ENCODE results near the gene PHLDB2. TPM values are rescaled to one million over a fixed set of nuclear protein-coding genes. Genes with fewer than 3 reads are reported as not detected.

Gene PHLDB2
- total and polyA plus RNA-seq, 2 of the 13 experiments (the other 11 are each of a cell fraction or from before 2014, with no cell fraction given): 8.4 to 23.6 TPM

GRCh38 chr3:111955876-111956275 lies 96.8 kb downstream of the PHLDB2 start:
- H3K4me1 ChIP-seq (ENCODE audit: insufficient read depth, low read length): no peaks in the 10 kb centered on the region
- H3K27ac ChIP-seq (ENCODE audit: extremely low read length, insufficient read depth, low read length): no peak overlapping the region
- TF ChIP-seq YY1 (IDR thresholded peaks at IDR 0.05; ENCODE audit: insufficient read depth, insufficient replicate concordance, low read depth, low read length) (no peak), MBD4 (IDR thresholded peaks at IDR 0.05; ENCODE audit: borderline replicate concordance, low read length) (no peak), DPF2 (CRISPR knock-in tag; IDR thresholded peaks at IDR 0.05; ENCODE audit: borderline replicate concordance, low read depth) (no peak), ZNF24 (IDR thresholded peaks at IDR 0.05) (no peak), ZNF468 (CRISPR knock-in tag; IDR thresholded peaks at IDR 0.05) (no peak), ZMYM2 (CRISPR knock-in tag; IDR thresholded peaks at IDR 0.05) (no peak), PRDM4 (CRISPR knock-in tag; IDR thresholded peaks at IDR 0.05; ENCODE audit: borderline replicate concordance) (no peak), ZNF263 (CRISPR knock-in tag; IDR thresholded peaks at IDR 0.05) (no peak), PHF21A (CRISPR knock-in tag; IDR thresholded peaks at IDR 0.05) (no peak), CBX1 (IDR thresholded peaks at IDR 0.05; ENCODE audit: low read depth) (no peak), ZNF570 (CRISPR knock-in tag; IDR thresholded peaks at IDR 0.05; ENCODE audit: borderline replicate concordance) (no peak), IRF9 (CRISPR knock-in tag; IDR thresholded peaks at IDR 0.05; ENCODE audit: borderline replicate concordance) (no peak), FOXM1 (CRISPR knock-in tag; IDR thresholded peaks at IDR 0.05) (no peak), MLXIP (CRISPR knock-in tag; IDR thresholded peaks at IDR 0.05; ENCODE audit: borderline replicate concordance) (no peak), ZNF329 (CRISPR knock-in tag; IDR thresholded peaks at IDR 0.05; ENCODE audit: low read depth) (no peak), MXD1 (CRISPR knock-in tag; IDR thresholded peaks at IDR 0.05) (no peak), ARID3A (IDR thresholded peaks at IDR 0.05; ENCODE audit: low read depth, low read length) (no peak), ZKSCAN5 (CRISPR knock-in tag; IDR thresholded peaks at IDR 0.05) (no peak)
- ChIA-PET POLR2A (no interaction called here), CTCF (ENCODE audit: low intra/inter-chr PET ratio, low total read pairs) (no interaction called here)
- H3K79me2 ChIP-seq (ENCODE audit: insufficient read depth, low read length): no peaks in the 10 kb centered on the region
- H3K4me3 ChIP-seq (replicated peaks in 1 of 3; ENCODE audit: insufficient read depth in 1 of 3, low read depth in 2 of 3, low read length in 3 of 3): no peak overlapping the region
- BruUV-seq (replicated peaks): no TSS peak
- H4K20me1 ChIP-seq (ENCODE audit: insufficient read depth, low read length): no peaks in the 10 kb centered on the region
- DNase-seq (ENCODE audit: low spot score) (no peak), FAIRE-seq (no peak), ATAC-seq (no peak)
- H3K9me3 ChIP-seq (ENCODE audit: low read length): no peaks in the 10 kb centered on the region
- intact Hi-C loops (cut with micrococcal nuclease; ENCODE audit: unreplicated experiment) (no loop called here), in situ Hi-C loops (cut with HindIII; ENCODE audit: extremely low pct_ligation_motif_present, low pct_unique_long_range_greater_than_20kb) (no loop called here)
- H3K27me3 ChIP-seq (ENCODE audit: control insufficient read depth in 1 of 2, insufficient read depth in 2 of 2, low read length in 2 of 2): no peaks in the 10 kb centered on the region
- H3K36me3 ChIP-seq (replicated peaks in 1 of 2; ENCODE audit: control insufficient read depth in 1 of 2, insufficient read depth in 2 of 2, low read length in 2 of 2): peaks cover 0 to 16% of the 10 kb centered on the region in 2 experiments; a peak in 2 of 5 replicates
- H2AFZ ChIP-seq (ENCODE audit: low read length): no peak overlapping the region
- no peak overlapping the region for H3K4me2 ChIP-seq (ENCODE audit: low read depth, low read length)
- no peak overlapping the region for H3K9ac ChIP-seq (ENCODE audit: insufficient read depth, low read depth, low read length)
- WGBS (ENCODE audit: low lambda C conversion rate): 100% methylated on average over 1 of the region's 1 CpG
